ENCODE measurements around the gene AOAH.
"Not testable (repeated sequence)": the region's sequence is repeated elsewhere in the genome, so short reads cannot be mapped to it uniquely, and the experiment has no call there.

AOAH gene

GRCh38 chr7:36504216-36504615, 220.1 kb downstream of the AOAH start:
- DNase-seq: not testable (repeated sequence)

GRCh38 chr7:36497775-36498174, 226.5 kb downstream of the AOAH start:
- no peak for DNase-seq

- DNase-seq: not testable (repeated sequence)
These were observed 227.1 kb downstream of the AOAH start for GRCh38 chr7:36497176-36497575.

GRCh38 chr7:36496576-36496975, 227.7 kb downstream of the AOAH start:
- no peak for DNase-seq

GRCh38 chr7:36491317-36491716, 233.0 kb downstream of the AOAH start:
- DNase-seq: no peak

- no peak for DNase-seq
These were observed 233.9 kb downstream of the AOAH start for GRCh38 chr7:36490419-36490830.

GRCh38 chr7:36488672-36489071, 235.6 kb downstream of the AOAH start:
- DNase-seq: not testable (repeated sequence)

GRCh38 chr7:36487756-36488336, 236.4 kb downstream of the AOAH start:
- DNase-seq: peak; percentile 24 to 74

GRCh38 chr7:36486336-36486735, 238.0 kb downstream of the AOAH start:
- no peak for DNase-seq

- DNase-seq: no peak
These were observed 240.0 kb downstream of the AOAH start for GRCh38 chr7:36484265-36484664.

GRCh38 chr7:36483853-36484252, 240.4 kb downstream of the AOAH start:
- DNase-seq: not testable (repeated sequence)

- no peak for DNase-seq
These were observed 245.5 kb downstream of the AOAH start for GRCh38 chr7:36478745-36479144.

GRCh38 chr7:36475381-36475780, 248.9 kb downstream of the AOAH start:
- DNase-seq: no peak

- DNase-seq: no peak
These were observed 249.3 kb downstream of the AOAH start for GRCh38 chr7:36475011-36475342.

- no peak for DNase-seq
These were observed 249.8 kb downstream of the AOAH start for GRCh38 chr7:36474283-36475010.

- peak in 1 of 2 donors; percentile 22 for DNase-seq
These were observed 250.6 kb downstream of the AOAH start for GRCh38 chr7:36473454-36474282.

- no peak for DNase-seq
These were observed 252.1 kb downstream of the AOAH start for GRCh38 chr7:36472141-36472729.

- no peak for DNase-seq
These were observed 255.1 kb downstream of the AOAH start for GRCh38 chr7:36469236-36469635.

GRCh38 chr7:36468370-36469101, 255.8 kb downstream of the AOAH start:
- DNase-seq: no peak

- DNase-seq: not testable (repeated sequence)
These were observed 258.3 kb downstream of the AOAH start for GRCh38 chr7:36466001-36466400.

- DNase-seq: no peak
These were observed 260.0 kb downstream of the AOAH start for GRCh38 chr7:36464271-36464670.
